HG03139 (cell line): Measurements from ENCODE around the gene CDH11.

Experiments
- ATAC-seq: cut with Tn5 transposase; IDR thresholded peaks from one replicate; pipeline ENCODE4 v1.9.1; 2021; ENCODE audit not compliant: unreplicated experiment

CDH11 gene

GRCh38 chr16:64925166-64925565, 196.7 kb downstream of the CDH11 start:
- ATAC-seq, result no peak

DNA sequence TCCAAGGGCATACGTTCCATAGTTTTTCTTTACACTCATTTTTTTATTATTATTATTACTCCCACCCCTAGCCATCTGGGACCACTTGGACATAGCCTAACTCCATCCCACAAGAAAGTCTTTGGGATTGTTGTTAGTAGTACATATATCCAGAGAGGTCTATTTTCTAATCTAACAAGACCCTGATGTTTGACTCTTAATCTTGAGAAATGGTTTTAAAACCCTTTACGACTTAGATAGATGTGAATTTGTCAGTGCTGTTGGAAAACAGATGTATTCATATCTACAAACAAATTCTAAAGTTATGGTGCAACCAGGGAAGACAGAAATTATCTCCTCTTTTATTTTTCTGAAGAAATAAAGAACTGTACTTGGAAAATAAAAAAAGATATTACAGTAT, 197.8 kb downstream of the CDH11 start:
- ATAC-seq, result no peak

- ATAC-seq, result no peak
Measured at GRCh38 chr16:64919929-64920607, 201.8 kb downstream of the CDH11 start.

GRCh38 chr16:64919141-64919540, 202.7 kb downstream of the CDH11 start:
- ATAC-seq, result no peak

DNA sequence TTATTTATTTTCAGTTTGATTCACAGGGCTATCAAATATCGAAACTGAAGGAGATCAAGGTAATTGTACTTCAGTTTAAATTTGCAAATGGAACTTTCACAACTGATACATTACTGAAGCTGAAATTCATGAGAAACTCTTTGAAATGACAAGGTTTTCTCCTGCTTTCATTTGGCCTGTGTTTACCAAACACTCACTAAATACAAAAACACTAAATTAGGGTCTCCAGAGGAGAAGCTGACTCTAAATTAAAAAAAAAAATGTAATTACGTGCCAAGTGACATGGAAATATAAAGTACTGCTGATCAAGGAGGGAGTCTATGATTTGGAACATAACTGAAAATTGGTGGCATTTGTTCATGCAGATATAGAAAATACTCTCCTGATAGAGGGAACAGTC, 205.8 kb downstream of the CDH11 start:
- ATAC-seq, result no peak

DNA sequence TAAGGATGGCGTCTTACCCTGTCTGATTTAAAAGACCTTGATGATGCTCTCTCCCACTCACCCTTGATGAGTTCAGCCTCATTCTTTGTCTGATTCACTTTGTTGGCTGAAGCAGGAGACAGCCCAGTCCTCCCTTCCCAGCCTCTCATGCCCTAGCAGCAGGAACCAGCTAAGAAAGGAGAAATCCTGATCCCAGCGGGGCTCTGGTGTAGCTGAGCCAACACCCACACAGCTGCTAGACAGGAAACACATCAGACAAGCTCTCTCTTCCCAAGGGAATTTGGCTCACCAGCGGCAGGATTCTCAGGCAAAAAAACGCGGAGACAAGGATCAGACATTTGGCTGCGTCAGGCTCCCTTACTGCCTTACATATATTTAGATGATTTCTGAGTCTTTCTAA, 211.5 kb downstream of the CDH11 start:
- no peak for ATAC-seq

DNA sequence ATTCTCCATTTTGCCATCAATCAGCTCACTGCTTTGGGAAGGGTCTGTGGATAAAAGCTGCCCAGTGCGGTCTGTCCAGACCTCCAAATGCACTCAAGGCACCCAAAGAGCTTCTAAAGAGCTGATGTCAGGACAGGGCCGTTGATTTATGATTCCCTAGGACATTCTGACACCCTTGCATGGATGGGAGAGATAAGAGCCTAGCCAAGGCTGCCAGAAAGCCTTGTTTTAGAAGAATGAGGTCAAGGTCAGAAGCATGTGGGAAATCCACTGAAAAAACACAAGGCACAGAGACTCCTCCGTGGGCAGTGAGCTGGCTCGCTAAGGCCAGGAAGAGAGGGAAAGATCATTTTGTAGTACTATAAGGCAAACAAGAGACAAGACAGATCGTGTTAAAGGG, 214.0 kb downstream of the CDH11 start:
- no peak for ATAC-seq

- ATAC-seq, result no peak
Measured at GRCh38 chr16:64903770-64904169, 218.1 kb downstream of the CDH11 start.

DNA sequence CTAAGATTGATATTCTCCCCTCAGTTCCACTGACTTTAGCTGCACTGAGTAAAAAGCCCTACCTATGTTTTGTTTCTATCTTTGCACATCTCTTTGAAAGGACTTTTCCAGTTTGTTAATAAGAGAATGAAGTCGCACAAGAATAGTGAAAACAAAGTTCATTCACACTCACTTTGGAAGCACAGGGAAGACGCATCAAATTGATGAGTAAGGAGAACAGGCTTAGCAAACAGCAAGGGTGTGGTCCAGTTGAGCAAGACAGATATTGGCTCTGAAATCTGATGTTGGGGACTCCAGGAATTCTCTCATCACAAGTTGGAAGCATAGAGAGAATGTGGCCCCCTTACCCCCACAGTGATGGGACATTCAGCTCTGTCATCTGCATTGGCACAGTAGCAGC, 221.3 kb downstream of the CDH11 start:
- no peak for ATAC-seq

GRCh38 chr16:64900019-64900418, 221.8 kb downstream of the CDH11 start:
- ATAC-seq, result no peak

DNA sequence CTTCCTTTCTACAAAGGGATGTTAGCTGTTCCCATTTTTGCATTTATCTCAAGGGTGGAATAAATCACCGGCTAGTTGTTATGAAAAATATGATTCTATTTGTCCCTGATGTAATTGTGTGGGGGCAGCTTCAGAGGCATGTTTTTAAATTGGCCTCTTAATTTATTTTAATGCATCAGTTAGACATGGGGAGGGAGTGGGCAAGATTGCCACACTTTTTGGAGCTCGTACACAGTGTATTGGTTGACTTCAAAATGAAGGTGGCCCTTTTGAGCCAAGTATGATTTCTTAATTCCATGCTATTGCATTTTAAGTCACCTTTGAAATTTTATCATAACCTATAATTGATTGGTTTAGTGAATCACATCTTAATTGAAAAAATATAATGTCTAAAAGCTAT, 223.7 kb downstream of the CDH11 start:
- no peak for ATAC-seq
